ENCODE data around the gene CD4. TPM values are rescaled to one million over a fixed set of nuclear protein-coding genes. Genes with fewer than 3 reads are reported as not detected.

The CD4 gene
- total and polyA plus RNA-seq, 2 donors (not counting 1 experiment from before 2014, with no cell fraction given): 27.2 to 152 TPM

DNA sequence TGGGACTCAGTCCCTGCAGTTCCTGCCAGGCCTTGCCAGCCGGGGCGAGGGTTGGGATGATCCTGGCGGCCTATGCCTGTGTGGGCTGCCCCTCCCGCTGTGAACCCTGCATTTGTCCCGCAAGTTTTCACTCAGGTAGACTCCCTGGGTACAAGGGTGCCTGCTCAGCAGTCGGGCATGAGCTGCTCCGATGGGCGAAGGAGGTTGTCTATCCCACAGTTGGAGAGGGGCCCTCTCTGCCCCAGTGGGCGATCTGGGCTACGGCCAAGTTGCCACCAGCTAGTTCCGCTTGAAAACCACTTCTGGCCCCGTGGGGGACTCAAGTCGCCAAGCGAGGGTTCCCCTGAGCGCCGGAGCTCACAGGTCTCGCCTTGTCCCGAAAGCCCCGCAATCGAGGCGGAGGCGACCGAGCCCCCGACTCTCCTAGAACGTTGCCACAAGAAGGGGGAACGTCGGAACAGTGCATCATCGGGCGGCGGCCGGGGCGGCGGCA lies 77.6 kb downstream of the CD4 start:
- TF ChIP-seq EZH2 (IDR thresholded peaks at IDR 0.05; ENCODE audit: low read length, missing control alignments): no peak
- TF ChIP-seq, protein P1, sequence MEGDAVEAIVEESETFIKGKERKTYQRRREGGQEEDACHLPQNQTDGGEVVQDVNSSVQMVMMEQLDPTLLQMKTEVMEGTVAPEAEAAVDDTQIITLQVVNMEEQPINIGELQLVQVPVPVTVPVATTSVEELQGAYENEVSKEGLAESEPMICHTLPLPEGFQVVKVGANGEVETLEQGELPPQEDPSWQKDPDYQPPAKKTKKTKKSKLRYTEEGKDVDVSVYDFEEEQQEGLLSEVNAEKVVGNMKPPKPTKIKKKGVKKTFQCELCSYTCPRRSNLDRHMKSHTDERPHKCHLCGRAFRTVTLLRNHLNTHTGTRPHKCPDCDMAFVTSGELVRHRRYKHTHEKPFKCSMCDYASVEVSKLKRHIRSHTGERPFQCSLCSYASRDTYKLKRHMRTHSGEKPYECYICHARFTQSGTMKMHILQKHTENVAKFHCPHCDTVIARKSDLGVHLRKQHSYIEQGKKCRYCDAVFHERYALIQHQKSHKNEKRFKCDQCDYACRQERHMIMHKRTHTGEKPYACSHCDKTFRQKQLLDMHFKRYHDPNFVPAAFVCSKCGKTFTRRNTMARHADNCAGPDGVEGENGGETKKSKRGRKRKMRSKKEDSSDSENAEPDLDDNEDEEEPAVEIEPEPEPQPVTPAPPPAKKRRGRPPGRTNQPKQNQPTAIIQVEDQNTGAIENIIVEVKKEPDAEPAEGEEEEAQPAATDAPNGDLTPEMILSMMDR (conservative IDR thresholded peaks at IDR 0.05 in 1 of 2, IDR thresholded peaks at IDR 0.05 in 1 of 2; ENCODE audit: low read depth in 1 of 2, low read length in 2 of 2): no peak
- peaks cover 37% of the 10 kb centered on the region for H3K79me2 ChIP-seq (ENCODE audit: control insufficient read depth, insufficient read depth, low read length)
- no peaks in the 10 kb centered on the region for H3K27me3 ChIP-seq (ENCODE audit: control insufficient read depth, insufficient read depth, low read length)
- peaks cover 27% of the 10 kb centered on the region for H3K36me3 ChIP-seq (ENCODE audit: control insufficient read depth, insufficient read depth, low read length)
- H3K27ac ChIP-seq (ENCODE audit: insufficient read depth, low read length): peak overlapping the region; percentile 43
- H3K4me2 ChIP-seq (ENCODE audit: extremely low read depth, insufficient read depth, low read length): peak overlapping the region; percentile 71
- H3K4me3 ChIP-seq (replicated peaks in 1 of 4; ENCODE audit: control extremely low read depth in 1 of 4, insufficient read depth in 1 of 4, low read depth in 3 of 4, low read length in 4 of 4): peak overlapping the region; percentile 27 to 89 (median 47)
- H3K9ac ChIP-seq (ENCODE audit: insufficient read depth, low read length): peak overlapping the region; percentile 57
- H3K4me1 ChIP-seq (ENCODE audit: control insufficient read depth, extremely low read depth, insufficient read depth, low read length): peaks cover 27% of the 10 kb centered on the region
- DNase-seq (ENCODE audit: low read depth in 2 of 2): no peak
- H4K20me1 ChIP-seq (ENCODE audit: control insufficient read depth, extremely low read depth, insufficient read depth, low read length): peaks cover 4% of the 10 kb centered on the region
- H3K9me3 ChIP-seq (ENCODE audit: control insufficient read depth, insufficient read depth, low read depth, low read length): no peaks in the 10 kb centered on the region
- H2AFZ ChIP-seq (ENCODE audit: low read length): peak overlapping the region; percentile 23

DNA sequence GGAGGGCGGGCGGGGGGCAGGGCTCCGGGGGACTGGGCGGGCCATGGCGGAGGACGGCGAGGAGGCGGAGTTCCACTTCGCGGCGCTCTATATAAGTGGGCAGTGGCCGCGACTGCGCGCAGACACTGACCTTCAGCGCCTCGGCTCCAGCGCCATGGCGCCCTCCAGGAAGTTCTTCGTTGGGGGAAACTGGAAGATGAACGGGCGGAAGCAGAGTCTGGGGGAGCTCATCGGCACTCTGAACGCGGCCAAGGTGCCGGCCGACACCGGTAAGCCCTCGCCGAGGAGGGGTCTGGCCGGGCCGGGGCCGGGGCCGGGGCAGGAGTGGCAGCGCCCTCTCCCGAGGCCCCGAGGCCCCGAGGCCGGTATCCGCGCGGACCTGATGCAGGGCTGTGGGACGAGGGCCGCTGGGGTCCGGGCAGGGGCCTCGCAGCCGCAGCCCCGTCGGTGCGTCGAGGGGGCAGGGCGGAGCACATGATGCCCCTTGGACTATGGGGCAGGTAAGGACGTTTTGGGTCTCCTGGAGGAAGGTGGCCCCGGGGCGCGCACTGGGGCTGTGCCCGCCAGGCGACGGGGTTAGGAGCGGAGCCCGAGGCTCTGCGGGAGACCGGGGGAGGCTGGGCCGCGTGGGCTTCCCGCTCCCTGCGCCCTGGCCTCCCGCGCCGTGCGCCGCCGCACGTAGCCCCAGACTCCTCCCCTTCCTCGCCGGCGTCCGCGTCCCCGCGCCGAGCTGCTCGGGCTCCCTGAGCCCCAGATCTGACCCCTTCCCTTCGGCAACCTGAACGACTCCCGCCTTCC lies 78.3 kb downstream of the CD4 start, which contains the start of gene TPI1:
TPI1 (plus strand) TSS at position 119 of the 798 bp plus-strand sequence; CDS start at position 155, 36 bp downstream.
- peak; percentile 71 to 81 for DNase-seq (ENCODE audit: low read depth in 2 of 2)
- Histone ChIP-seq H3K27me3 (ENCODE audit: control insufficient read depth, insufficient read depth, low read length) (no peaks in the 10 kb centered on the region), H2AFZ (ENCODE audit: low read length) (peak within 1 kb of the TSS; percentile 23), H3K4me1 (ENCODE audit: control insufficient read depth, extremely low read depth, insufficient read depth, low read length) (peaks cover 29% of the 10 kb centered on the region), H3K36me3 (ENCODE audit: control insufficient read depth, insufficient read depth, low read length) (peaks cover 29% of the 10 kb centered on the region), H3K79me2 (ENCODE audit: control insufficient read depth, insufficient read depth, low read length) (peaks cover 42% of the 10 kb centered on the region), H3K4me2 (ENCODE audit: extremely low read depth, insufficient read depth, low read length) (peak within 1 kb of the TSS; percentile 96), H4K20me1 (ENCODE audit: control insufficient read depth, extremely low read depth, insufficient read depth, low read length) (peaks cover 4% of the 10 kb centered on the region), H3K27ac (ENCODE audit: insufficient read depth, low read length) (peak within 1 kb of the TSS; percentile 84), H3K9me3 (ENCODE audit: control insufficient read depth, insufficient read depth, low read depth, low read length) (no peaks in the 10 kb centered on the region), H3K4me3 (replicated peaks in 1 of 4; ENCODE audit: control extremely low read depth in 1 of 4, insufficient read depth in 1 of 4, low read depth in 3 of 4, low read length in 4 of 4) (peak within 1 kb of the TSS; percentile 89 to 94 (median 92)), H3K9ac (ENCODE audit: insufficient read depth, low read length) (peak within 1 kb of the TSS; percentile 93)
- TF ChIP-seq EZH2 (IDR thresholded peaks at IDR 0.05; ENCODE audit: low read length, missing control alignments): no peak
- TF ChIP-seq, protein P1 (conservative IDR thresholded peaks at IDR 0.05 in 1 of 2, IDR thresholded peaks at IDR 0.05 in 1 of 2; ENCODE audit: low read depth in 1 of 2, low read length in 2 of 2): no peak

DNA sequence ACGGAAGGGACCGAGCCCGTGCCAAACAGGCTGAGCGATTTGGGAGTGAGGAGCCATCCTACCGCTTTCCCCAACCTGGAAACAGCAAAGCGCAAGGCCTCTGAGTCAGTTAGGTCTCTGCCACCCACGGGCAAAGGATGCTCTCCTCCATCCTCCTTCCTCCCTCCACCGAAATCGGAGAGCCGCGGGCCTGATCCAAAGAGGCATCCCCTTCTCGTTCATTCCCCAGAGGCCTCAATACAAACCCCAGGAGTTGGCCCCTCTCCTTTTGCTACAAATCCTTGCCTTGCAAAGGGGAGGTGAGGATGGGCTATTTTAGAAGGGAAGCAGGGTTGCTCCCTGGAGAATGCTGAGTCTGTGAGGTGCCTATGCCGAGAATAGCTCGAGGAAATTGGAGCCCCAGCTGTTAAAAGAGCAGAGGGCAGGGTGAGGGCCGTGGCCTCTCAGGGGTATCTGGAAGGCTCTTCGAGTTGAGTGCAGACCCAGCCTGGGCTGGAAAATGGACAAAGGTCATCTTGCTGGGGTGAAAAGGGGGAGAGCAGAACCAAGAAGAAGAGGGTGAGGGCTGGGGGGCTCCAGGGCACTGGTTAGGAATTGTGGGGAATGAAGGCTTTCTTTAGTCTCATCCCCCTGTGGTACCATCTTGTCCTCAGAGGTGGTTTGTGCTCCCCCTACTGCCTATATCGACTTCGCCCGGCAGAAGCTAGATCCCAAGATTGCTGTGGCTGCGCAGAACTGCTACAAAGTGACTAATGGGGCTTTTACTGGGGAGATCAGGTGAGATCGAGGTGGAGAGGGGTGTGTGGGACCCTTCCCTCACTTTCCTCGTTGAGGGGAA lies 79.1 kb downstream of the CD4 start:
- Histone ChIP-seq H2AFZ (ENCODE audit: low read length) (no peak overlapping the region), H3K27me3 (ENCODE audit: control insufficient read depth, insufficient read depth, low read length) (no peaks in the 10 kb centered on the region), H3K27ac (ENCODE audit: insufficient read depth, low read length) (peak overlapping the region; percentile 84), H3K9ac (ENCODE audit: insufficient read depth, low read length) (peak overlapping the region; percentile 93), H3K36me3 (ENCODE audit: control insufficient read depth, insufficient read depth, low read length) (peaks cover 25% of the 10 kb centered on the region), H4K20me1 (ENCODE audit: control insufficient read depth, extremely low read depth, insufficient read depth, low read length) (peaks cover 4% of the 10 kb centered on the region), H3K4me3 (replicated peaks in 1 of 4; ENCODE audit: control extremely low read depth in 1 of 4, insufficient read depth in 1 of 4, low read depth in 3 of 4, low read length in 4 of 4) (peak overlapping the region; percentile 89 to 94 (median 92)), H3K9me3 (ENCODE audit: control insufficient read depth, insufficient read depth, low read depth, low read length) (no peaks in the 10 kb centered on the region), H3K79me2 (ENCODE audit: control insufficient read depth, insufficient read depth, low read length) (peaks cover 43% of the 10 kb centered on the region), H3K4me2 (ENCODE audit: extremely low read depth, insufficient read depth, low read length) (peak overlapping the region; percentile 96), H3K4me1 (ENCODE audit: control insufficient read depth, extremely low read depth, insufficient read depth, low read length) (peaks cover 29% of the 10 kb centered on the region)
- no peak for TF ChIP-seq EZH2 (IDR thresholded peaks at IDR 0.05; ENCODE audit: low read length, missing control alignments)
- TF ChIP-seq, protein P1 (conservative IDR thresholded peaks at IDR 0.05 in 1 of 2, IDR thresholded peaks at IDR 0.05 in 1 of 2; ENCODE audit: low read depth in 1 of 2, low read length in 2 of 2): peak in 1 of 2 donors; percentile 36
- DNase-seq (ENCODE audit: low read depth in 2 of 2): no peak

All from fibroblast of lung (primary cell).